Skeletal muscle satellite cell (primary cell): Measurements from ENCODE around the gene TLE2.

Experiments
- H3K27me3 ChIP-seq: 2 replicates; pipeline ENCODE4 v1.7.0; 2013; ENCODE audit warnings: low read length; ENCODE audit not compliant: control insufficient read depth, insufficient read depth
- H3K36me3 ChIP-seq: 2 replicates; pipeline ENCODE4 v1.7.0; 2013; ENCODE audit warnings: mild to moderate bottlenecking, control low read depth, low read length; ENCODE audit not compliant: insufficient read depth
- H3K4me1 ChIP-seq: 2 replicates; pipeline ENCODE4 v1.7.0; 2013; ENCODE audit warnings: low read length; ENCODE audit not compliant: control insufficient read depth, insufficient read depth
- H3K4me2 ChIP-seq: 2 replicates; pipeline ENCODE4 v1.7.0; 2013; ENCODE audit warnings: mild to moderate bottlenecking, low read length
- H3K4me3 ChIP-seq: 2 replicates; pipeline ENCODE4 v1.7.0; 2013; ENCODE audit warnings: low read length
- H3K9ac ChIP-seq: 2 replicates; pipeline ENCODE4 v1.7.0; 2013; ENCODE audit warnings: mild to moderate bottlenecking, low read depth, low read length, moderate library complexity
- H3K9me3 ChIP-seq: replicated peaks from 2 replicates; pipeline ENCODE4 v1.7.0; 2013; ENCODE audit warnings: mild to moderate bottlenecking, control low read depth, low read length

Gene TLE2

GRCh38 chr19:2962018-2962670, 66.9 kb downstream of the TLE2 start:
- Histone ChIP-seq H3K9ac (no peak overlapping the region), H3K36me3 (no peaks in the 10 kb centered on the region), H3K4me1 (no peaks in the 10 kb centered on the region), H3K9me3 (no peaks in the 10 kb centered on the region), H3K4me3 (no peak overlapping the region), H3K4me2 (peak overlapping the region; percentile 52), H3K27me3 (peaks cover 15% of the 10 kb centered on the region)

GRCh38 chr19:2960120-2960519, 69.0 kb downstream of the TLE2 start:
- Histone ChIP-seq H3K9me3 (no peaks in the 10 kb centered on the region), H3K4me2 (no peak overlapping the region), H3K36me3 (no peaks in the 10 kb centered on the region), H3K4me1 (no peaks in the 10 kb centered on the region), H3K9ac (no peak overlapping the region), H3K27me3 (peaks cover 9% of the 10 kb centered on the region), H3K4me3 (no peak overlapping the region)

GRCh38 chr19:2957160-2957559, 71.9 kb downstream of the TLE2 start:
- Histone ChIP-seq H3K9ac (no peak overlapping the region), H3K4me1 (no peaks in the 10 kb centered on the region), H3K4me2 (no peak overlapping the region), H3K36me3 (no peaks in the 10 kb centered on the region), H3K9me3 (no peaks in the 10 kb centered on the region), H3K4me3 (no peak overlapping the region), H3K27me3 (peaks cover 9% of the 10 kb centered on the region)

GRCh38 chr19:2952953-2953481, 76.1 kb downstream of the TLE2 start:
- H3K9ac ChIP-seq: no peak overlapping the region

GRCh38 chr19:2950286-2951124, 78.6 kb downstream of the TLE2 start:
- H3K9ac ChIP-seq: peak overlapping the region; percentile 97
- H3K9me3 ChIP-seq: no peaks in the 10 kb centered on the region
- no peaks in the 10 kb centered on the region for H3K36me3 ChIP-seq
- H3K4me1 ChIP-seq: peaks cover 8% of the 10 kb centered on the region
- peak overlapping the region; percentile 92 for H3K4me2 ChIP-seq
- peak overlapping the region; percentile 96 for H3K4me3 ChIP-seq
- no peaks in the 10 kb centered on the region for H3K27me3 ChIP-seq

More at GRCh38 chr19:2952953-2953481, 76.1 kb downstream of the TLE2 start:
- Histone ChIP-seq H3K36me3 (no peaks in the 10 kb centered on the region), H3K4me2 (peak overlapping the region; percentile 78), H3K4me3 (peak overlapping the region; percentile 56), H3K9me3 (no peaks in the 10 kb centered on the region), H3K27me3 (no peaks in the 10 kb centered on the region), H3K4me1 (peaks cover 8% of the 10 kb centered on the region)

- H3K27me3 ChIP-seq: no peaks in the 10 kb centered on the region
- H3K9ac ChIP-seq: peak overlapping the region; percentile 97
- H3K9me3 ChIP-seq: no peaks in the 10 kb centered on the region
- peaks cover 8% of the 10 kb centered on the region for H3K4me1 ChIP-seq
- H3K4me3 ChIP-seq: peak overlapping the region; percentile 96
- peak overlapping the region; percentile 92 for H3K4me2 ChIP-seq
- no peaks in the 10 kb centered on the region for H3K36me3 ChIP-seq
Observed at GRCh38 chr19:2949939-2950285, 79.2 kb downstream of the TLE2 start.
